Neural progenitor cell (in vitro differentiated cells): ENCODE measurements around the gene ITGA2. TPM values are rescaled to one million over a fixed set of nuclear protein-coding genes. Genes with fewer than 3 reads are reported as not detected.

Experiments
- DNase-seq: peaks from one replicate; pipeline ENCODE4 v3.0.0-alpha.2; 2016; ENCODE audit warnings: low spot score
- H2AFZ ChIP-seq: fragments of 200-600 bp; sonication (generic); replicated peaks from 2 replicates; pipeline ENCODE4 v1.6.1; 2016; ENCODE audit warnings: antibody characterized with exemption
- H3F3A ChIP-seq: fragments of 200-600 bp; sonication (generic); 2 replicates; pipeline ENCODE4 v1.6.1; 2016; ENCODE audit warnings: antibody characterized with exemption, low read depth
- H3K27ac ChIP-seq: fragments of 200-600 bp; sonication (generic); 2 replicates; pipeline ENCODE4 v1.5.1; 2016; ENCODE audit warnings: mild to moderate bottlenecking
- H3K27me3 ChIP-seq: fragments of 200-600 bp; sonication (generic); 2 replicates; pipeline ENCODE4 v1.6.1; 2016; ENCODE audit warnings: mild to moderate bottlenecking, moderate library complexity
- H3K36me3 ChIP-seq: fragments of 200-600 bp; sonication (generic); 2 replicates; pipeline ENCODE4 v1.5.1; 2016
- H3K4me1 ChIP-seq: fragments of 200-600 bp; sonication (generic); 2 replicates; pipeline ENCODE4 v1.6.1; 2016; ENCODE audit warnings: mixed run types
- H3K4me2 ChIP-seq: fragments of 200-600 bp; sonication (generic); 2 replicates; pipeline ENCODE4 v1.6.1; 2016
- H3K4me3 ChIP-seq: fragments of 200-600 bp; sonication (generic); 2 replicates; pipeline ENCODE4 v1.5.1; 2016
- H3K79me2 ChIP-seq: fragments of 200-600 bp; sonication (generic); 2 replicates; pipeline ENCODE4 v1.6.1; 2016; ENCODE audit warnings: low read depth
- H3K9ac ChIP-seq: fragments of 200-600 bp; sonication (generic); 2 replicates; pipeline ENCODE4 v1.6.1; 2016
- H3K9me3 ChIP-seq: fragments of 200-600 bp; sonication (generic); 2 replicates; pipeline ENCODE4 v1.5.1; 2016; ENCODE audit warnings: low read depth
- H4K20me1 ChIP-seq: fragments of 200-600 bp; sonication (generic); 2 replicates; pipeline ENCODE4 v1.6.1; 2016; ENCODE audit warnings: low read depth
- H3K27ac Mint-ChIP-seq: 3 replicates; pipeline ENCODE4 v1.8.0; 2021; ENCODE audit warnings: mixed read lengths
- H3K27me3 Mint-ChIP-seq: 2 replicates; pipeline ENCODE4 v1.8.0; 2022; ENCODE audit warnings: low read depth, mild to moderate bottlenecking, inconsistent platforms, moderate library complexity, mixed read lengths; ENCODE audit not compliant: insufficient read depth
- H3K36me3 Mint-ChIP-seq: 3 replicates; pipeline ENCODE4 v1.8.0; 2021; ENCODE audit warnings: mixed read lengths
- H3K4me1 Mint-ChIP-seq: 3 replicates; pipeline ENCODE4 v1.8.0; 2021; ENCODE audit warnings: mixed read lengths
- H3K4me3 Mint-ChIP-seq: 3 replicates; pipeline ENCODE4 v1.8.0; 2021; ENCODE audit warnings: mild to moderate bottlenecking, moderate library complexity, mixed read lengths
- H3K9me3 Mint-ChIP-seq: 3 replicates; pipeline ENCODE4 v1.8.0; 2020; ENCODE audit warnings: mixed read lengths
- EZH2 ChIP-seq: fragments of 200-600 bp; sonication (generic); IDR thresholded peaks from 2 replicates; pipeline ENCODE4 v1.6.1; 2017; ENCODE audit warnings: antibody characterized with exemption, mild to moderate bottlenecking, moderate library complexity
- EZH2phosphoT487 ChIP-seq: fragments of 200-600 bp; sonication (generic); IDR thresholded peaks from 2 replicates; pipeline ENCODE4 v1.6.1; 2017; ENCODE audit warnings: antibody characterized with exemption
- total RNA-seq: library from RNA; depleted of rRNA; stranded (reverse); fragments of >200 nt; gene quantifications from 2 replicates; pipeline ENCODE4 v1.2.3, GENCODE V29; 2015; ENCODE audit warnings: low replicate concordance
- TF ChIP-seq, protein P1 (sequence below): fragments of 200-600 bp; sonication (generic); IDR thresholded peaks from 2 replicates; pipeline ENCODE4 v1.5.1; 2017; ENCODE audit warnings: antibody characterized with exemption, mild to moderate bottlenecking

ITGA2 gene
- total RNA-seq, 1 donor from 2014 or later, result 2.6 TPM

DNA sequence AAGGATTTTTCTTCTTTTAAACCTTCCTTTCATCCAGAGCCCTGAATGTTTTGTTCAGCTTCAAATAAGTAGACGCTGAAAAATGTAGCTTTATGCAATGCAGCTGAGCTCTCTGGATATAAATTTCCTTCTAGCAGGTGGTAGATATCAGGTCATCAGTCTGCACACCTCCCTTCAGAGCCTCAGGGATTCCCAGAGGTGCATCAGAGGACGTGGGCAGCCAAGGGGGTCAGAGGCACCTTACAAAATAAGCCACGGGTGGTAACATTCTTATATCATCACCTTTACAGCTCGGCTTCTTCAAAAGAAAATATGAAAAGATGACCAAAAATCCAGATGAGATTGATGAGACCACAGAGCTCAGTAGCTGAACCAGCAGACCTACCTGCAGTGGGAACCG lies 101.1 kb downstream of the ITGA2 start:
- H3K27ac ChIP-seq, result no peak overlapping the region
- no peaks in the 10 kb centered on the region for H3K79me2 ChIP-seq
- H3K9me3 Mint-ChIP-seq, result no peaks in the 10 kb centered on the region
- no peak for DNase-seq
- H3K4me3 Mint-ChIP-seq, result no peak overlapping the region
- H3K4me2 ChIP-seq, result no peak overlapping the region
- H3K9me3 ChIP-seq, result no peaks in the 10 kb centered on the region
- no peak overlapping the region for H3K4me3 ChIP-seq
- H3K9ac ChIP-seq, result no peak overlapping the region
- H3K36me3 Mint-ChIP-seq, result no peaks in the 10 kb centered on the region
- H3F3A ChIP-seq, result no peaks in the 10 kb centered on the region
- no peaks in the 10 kb centered on the region for H3K27me3 Mint-ChIP-seq
- TF ChIP-seq EZH2, result no peak
- no peaks in the 10 kb centered on the region for H3K36me3 ChIP-seq
- no peaks in the 10 kb centered on the region for H3K4me1 Mint-ChIP-seq
- H3K27me3 ChIP-seq, result no peaks in the 10 kb centered on the region
- H2AFZ ChIP-seq, result no peak overlapping the region
- no peaks in the 10 kb centered on the region for H4K20me1 ChIP-seq
- H3K4me1 ChIP-seq, result no peaks in the 10 kb centered on the region
- H3K27ac Mint-ChIP-seq, result no peak overlapping the region

DNA sequence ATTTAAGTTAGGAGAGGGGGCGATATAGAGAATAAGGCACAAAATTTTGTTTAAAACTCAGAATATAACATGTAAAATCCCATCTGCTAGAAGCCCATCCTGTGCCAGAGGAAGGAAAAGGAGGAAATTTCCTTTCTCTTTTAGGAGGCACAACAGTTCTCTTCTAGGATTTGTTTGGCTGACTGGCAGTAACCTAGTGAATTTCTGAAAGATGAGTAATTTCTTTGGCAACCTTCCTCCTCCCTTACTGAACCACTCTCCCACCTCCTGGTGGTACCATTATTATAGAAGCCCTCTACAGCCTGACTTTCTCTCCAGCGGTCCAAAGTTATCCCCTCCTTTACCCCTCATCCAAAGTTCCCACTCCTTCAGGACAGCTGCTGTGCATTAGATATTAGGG lies 102.1 kb downstream of the ITGA2 start:
- TF ChIP-seq EZH2, result no peak
- TF ChIP-seq EZH2phosphoT487, result no peak
- TF ChIP-seq, protein P1, sequence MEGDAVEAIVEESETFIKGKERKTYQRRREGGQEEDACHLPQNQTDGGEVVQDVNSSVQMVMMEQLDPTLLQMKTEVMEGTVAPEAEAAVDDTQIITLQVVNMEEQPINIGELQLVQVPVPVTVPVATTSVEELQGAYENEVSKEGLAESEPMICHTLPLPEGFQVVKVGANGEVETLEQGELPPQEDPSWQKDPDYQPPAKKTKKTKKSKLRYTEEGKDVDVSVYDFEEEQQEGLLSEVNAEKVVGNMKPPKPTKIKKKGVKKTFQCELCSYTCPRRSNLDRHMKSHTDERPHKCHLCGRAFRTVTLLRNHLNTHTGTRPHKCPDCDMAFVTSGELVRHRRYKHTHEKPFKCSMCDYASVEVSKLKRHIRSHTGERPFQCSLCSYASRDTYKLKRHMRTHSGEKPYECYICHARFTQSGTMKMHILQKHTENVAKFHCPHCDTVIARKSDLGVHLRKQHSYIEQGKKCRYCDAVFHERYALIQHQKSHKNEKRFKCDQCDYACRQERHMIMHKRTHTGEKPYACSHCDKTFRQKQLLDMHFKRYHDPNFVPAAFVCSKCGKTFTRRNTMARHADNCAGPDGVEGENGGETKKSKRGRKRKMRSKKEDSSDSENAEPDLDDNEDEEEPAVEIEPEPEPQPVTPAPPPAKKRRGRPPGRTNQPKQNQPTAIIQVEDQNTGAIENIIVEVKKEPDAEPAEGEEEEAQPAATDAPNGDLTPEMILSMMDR, result no peak
- Mint-ChIP-seq H3K27ac (no peak overlapping the region), H3K4me3 (no peak overlapping the region), H3K4me1 (no peaks in the 10 kb centered on the region), H3K36me3 (no peaks in the 10 kb centered on the region), H3K9me3 (no peaks in the 10 kb centered on the region), H3K27me3 (no peaks in the 10 kb centered on the region)
- H3K4me3 ChIP-seq, result no peak overlapping the region
- no peak overlapping the region for H3K4me2 ChIP-seq
- no peak overlapping the region for H2AFZ ChIP-seq
- no peak overlapping the region for H3K9ac ChIP-seq
- DNase-seq, result no peak
- no peaks in the 10 kb centered on the region for H3K36me3 ChIP-seq
- H3K9me3 ChIP-seq, result no peaks in the 10 kb centered on the region
- H3K27ac ChIP-seq, result no peak overlapping the region
- H3K4me1 ChIP-seq, result no peaks in the 10 kb centered on the region
- H3K27me3 ChIP-seq, result no peaks in the 10 kb centered on the region
- no peaks in the 10 kb centered on the region for H3K79me2 ChIP-seq
- no peaks in the 10 kb centered on the region for H3F3A ChIP-seq
- no peaks in the 10 kb centered on the region for H4K20me1 ChIP-seq

DNA sequence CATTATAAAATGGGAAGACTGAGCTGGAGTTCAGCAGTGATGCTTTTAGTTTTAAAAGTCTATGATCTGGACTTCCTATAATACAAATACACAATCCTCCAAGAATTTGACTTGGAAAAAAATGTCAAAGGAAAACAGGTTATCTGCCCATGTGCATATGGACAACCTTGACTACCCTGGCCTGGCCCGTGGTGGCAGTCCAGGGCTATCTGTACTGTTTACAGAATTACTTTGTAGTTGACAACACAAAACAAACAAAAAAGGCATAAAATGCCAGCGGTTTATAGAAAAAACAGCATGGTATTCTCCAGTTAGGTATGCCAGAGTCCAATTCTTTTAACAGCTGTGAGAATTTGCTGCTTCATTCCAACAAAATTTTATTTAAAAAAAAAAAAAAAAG lies 103.1 kb downstream of the ITGA2 start:
- Histone ChIP-seq H3F3A (no peaks in the 10 kb centered on the region), H3K9ac (no peak overlapping the region), H3K4me2 (no peak overlapping the region), H4K20me1 (no peaks in the 10 kb centered on the region), H3K4me1 (no peaks in the 10 kb centered on the region), H3K79me2 (no peaks in the 10 kb centered on the region), H3K27me3 (no peaks in the 10 kb centered on the region), H3K4me3 (no peak overlapping the region), H3K36me3 (no peaks in the 10 kb centered on the region), H3K9me3 (no peaks in the 10 kb centered on the region), H2AFZ (no peak overlapping the region), H3K27ac (no peak overlapping the region)
- H3K27me3 Mint-ChIP-seq, result no peaks in the 10 kb centered on the region
- no peaks in the 10 kb centered on the region for H3K4me1 Mint-ChIP-seq
- TF ChIP-seq, protein P1, result no peak
- TF ChIP-seq EZH2, result no peak
- no peak for TF ChIP-seq EZH2phosphoT487
- H3K27ac Mint-ChIP-seq, result no peak overlapping the region
- H3K36me3 Mint-ChIP-seq, result peaks cover 2% of the 10 kb centered on the region
- no peak overlapping the region for H3K4me3 Mint-ChIP-seq
- no peak for DNase-seq
- H3K9me3 Mint-ChIP-seq, result no peaks in the 10 kb centered on the region

DNA sequence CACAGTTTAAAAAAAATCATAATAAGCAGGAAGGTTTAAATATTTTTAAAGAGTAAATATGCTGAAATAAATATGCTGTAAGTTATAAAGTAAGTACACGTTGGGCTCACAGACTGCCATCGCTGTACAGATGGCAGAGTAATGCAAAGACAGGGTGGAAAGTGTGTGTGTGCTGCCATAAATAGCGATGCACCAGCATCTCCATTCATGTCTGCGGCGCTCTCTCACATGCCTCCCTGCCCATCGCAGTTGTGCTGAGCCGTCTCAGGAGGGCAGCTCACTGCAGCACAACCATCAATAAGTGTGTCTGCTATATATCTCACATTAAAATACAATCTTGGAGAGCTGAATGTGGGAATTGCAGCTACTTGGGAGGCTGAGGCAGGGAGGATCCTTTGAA lies 106.1 kb downstream of the ITGA2 start:
- H3K27me3 Mint-ChIP-seq, result no peaks in the 10 kb centered on the region

More for the DNA sequence above, 106.1 kb downstream of the ITGA2 start:
- H3K4me1 Mint-ChIP-seq, result peaks cover 2% of the 10 kb centered on the region
- no peak overlapping the region for H3K27ac Mint-ChIP-seq
- H3K9ac ChIP-seq, result no peak overlapping the region
- no peaks in the 10 kb centered on the region for H3K9me3 ChIP-seq
- no peaks in the 10 kb centered on the region for H3F3A ChIP-seq
- no peak overlapping the region for H3K4me3 Mint-ChIP-seq
- no peaks in the 10 kb centered on the region for H3K36me3 ChIP-seq
- H4K20me1 ChIP-seq, result no peaks in the 10 kb centered on the region
- H3K4me1 ChIP-seq, result no peaks in the 10 kb centered on the region
- H3K79me2 ChIP-seq, result no peaks in the 10 kb centered on the region
- no peak overlapping the region for H3K4me2 ChIP-seq
- no peak overlapping the region for H3K4me3 ChIP-seq
- no peak overlapping the region for H3K27ac ChIP-seq
- H2AFZ ChIP-seq, result no peak overlapping the region
- TF ChIP-seq, protein P1, result no peak
- TF ChIP-seq EZH2phosphoT487, result no peak
- TF ChIP-seq EZH2, result no peak
- DNase-seq, result no peak
- peaks cover 13% of the 10 kb centered on the region for H3K36me3 Mint-ChIP-seq
- H3K27me3 ChIP-seq, result no peaks in the 10 kb centered on the region
- H3K9me3 Mint-ChIP-seq, result no peaks in the 10 kb centered on the region
